ENCODE measurements around the gene NEU3.
"Not testable (repeated sequence)": the region's sequence is repeated elsewhere in the genome, so short reads cannot be mapped to it uniquely, and the experiment has no call there.

Gene NEU3

DNA sequence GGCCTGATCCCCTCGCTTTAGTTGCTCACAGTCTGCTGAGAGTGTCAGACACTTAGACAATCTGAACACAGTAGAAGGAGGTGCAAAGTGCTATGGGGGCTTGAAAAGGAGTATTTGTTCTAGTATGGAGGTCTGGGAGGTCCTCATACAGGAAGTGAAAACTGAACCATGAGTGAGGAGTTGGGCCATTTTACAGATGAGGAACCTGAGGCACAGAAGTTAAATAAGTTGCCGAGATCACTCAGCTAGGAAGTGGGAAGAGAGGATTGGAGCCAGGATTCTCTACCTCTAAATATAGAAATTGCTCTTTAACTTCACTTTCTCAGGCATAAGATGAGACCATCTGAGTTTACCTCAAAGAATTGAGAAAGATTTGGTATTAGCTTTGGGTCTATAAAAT is 4.0 kb upstream of the NEU3 start:
- DNase-seq = no peak

- peak; percentile 43 for DNase-seq
These were observed 516 bp downstream of the NEU3 start for GRCh38 chr11:74989260-74989638.

GRCh38 chr11:74990150-74990549 is 1.4 kb downstream of the NEU3 start:
- DNase-seq = not testable (repeated sequence)

DNA sequence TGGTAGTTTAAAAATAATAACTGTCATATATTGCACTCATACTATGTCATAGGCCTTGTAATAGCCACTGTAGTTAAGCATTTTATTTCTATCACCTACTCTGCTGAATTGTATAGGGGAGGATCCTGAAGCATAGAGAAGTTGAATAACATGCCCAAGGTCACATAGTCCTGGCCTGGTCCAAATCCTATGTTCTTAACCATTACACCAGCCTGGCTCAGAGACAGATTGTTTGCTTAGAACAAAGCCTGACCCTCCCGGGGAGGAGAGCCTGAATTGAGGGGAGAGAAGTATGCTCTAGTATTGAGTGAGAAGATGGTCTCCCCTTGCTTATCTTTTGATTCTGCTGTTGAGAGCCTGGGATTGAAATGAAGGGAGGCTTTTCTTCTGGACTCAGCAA is 2.2 kb downstream of the NEU3 start:
- DNase-seq = no peak

- DNase-seq = no peak
These were observed 4.1 kb downstream of the NEU3 start for GRCh38 chr11:74992852-74993251.

- DNase-seq = no peak
These were observed 12.2 kb downstream of the NEU3 start for GRCh38 chr11:75000975-75001354.

- no peak for DNase-seq
These were observed 13.0 kb downstream of the NEU3 start for GRCh38 chr11:75001686-75002085.

DNA sequence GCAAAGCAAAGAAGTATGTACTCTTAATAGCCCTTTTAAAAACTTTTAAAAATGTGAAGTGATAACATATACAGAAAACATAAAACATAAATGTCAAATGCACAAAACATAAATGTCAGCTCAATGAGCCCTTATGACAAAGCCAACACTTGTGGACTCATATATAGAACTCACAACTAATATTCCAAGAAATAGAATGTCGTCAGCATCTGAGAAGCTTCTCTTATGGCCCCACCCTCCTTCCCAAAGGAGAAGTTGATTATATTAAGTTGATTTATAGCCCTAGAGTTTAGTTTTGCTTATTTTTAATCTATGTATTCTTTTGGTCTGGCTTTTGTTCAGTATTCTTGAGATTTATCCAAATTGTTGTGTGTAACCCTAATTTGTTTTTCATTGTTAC is 13.8 kb downstream of the NEU3 start:
- DNase-seq = no peak

- DNase-seq = no peak
These were observed 15.5 kb downstream of the NEU3 start for GRCh38 chr11:75004215-75004614.

DNA sequence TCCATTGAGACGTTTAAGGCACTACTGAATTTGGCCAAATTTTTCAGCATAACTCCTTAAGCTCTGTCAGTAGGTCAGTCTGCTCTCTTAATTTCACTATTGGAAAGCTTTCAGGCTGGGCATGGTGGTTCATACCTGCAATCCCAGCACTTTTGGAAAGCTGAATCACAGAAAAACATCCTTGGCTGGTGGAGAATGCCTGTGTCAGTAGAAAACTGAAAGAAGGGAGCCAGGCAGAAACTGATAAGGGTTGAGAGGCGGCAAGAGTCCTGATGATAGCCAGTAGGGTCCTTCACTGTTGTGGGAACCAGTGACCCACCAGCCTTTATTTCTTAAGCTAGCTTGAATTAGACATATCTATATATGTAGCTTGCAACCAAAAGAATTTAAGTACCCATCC is 22.6 kb downstream of the NEU3 start:
- no peak for DNase-seq

DNA sequence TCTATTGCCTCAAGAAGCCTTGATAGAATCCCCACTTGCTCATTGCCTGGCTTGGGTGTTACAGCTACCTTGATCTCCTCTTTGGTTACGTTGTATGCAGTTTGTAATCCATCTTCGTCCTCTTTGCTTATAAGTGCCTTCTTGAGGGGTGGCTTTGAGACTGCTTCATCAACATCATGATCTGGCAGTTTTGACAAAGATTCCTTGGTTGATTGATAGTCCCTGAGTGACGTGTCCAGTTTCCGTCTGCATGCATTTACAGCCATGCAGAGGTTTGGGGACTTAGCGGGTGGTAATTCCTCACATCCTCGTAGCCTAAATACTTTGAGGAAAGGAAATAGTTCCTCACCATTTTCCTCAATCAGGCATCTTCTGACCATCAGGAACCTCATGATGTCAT is 23.1 kb downstream of the NEU3 start:
- DNase-seq = no peak

GRCh38 chr11:75013051-75013450 is 24.3 kb downstream of the NEU3 start:
- no peak for DNase-seq

DNA sequence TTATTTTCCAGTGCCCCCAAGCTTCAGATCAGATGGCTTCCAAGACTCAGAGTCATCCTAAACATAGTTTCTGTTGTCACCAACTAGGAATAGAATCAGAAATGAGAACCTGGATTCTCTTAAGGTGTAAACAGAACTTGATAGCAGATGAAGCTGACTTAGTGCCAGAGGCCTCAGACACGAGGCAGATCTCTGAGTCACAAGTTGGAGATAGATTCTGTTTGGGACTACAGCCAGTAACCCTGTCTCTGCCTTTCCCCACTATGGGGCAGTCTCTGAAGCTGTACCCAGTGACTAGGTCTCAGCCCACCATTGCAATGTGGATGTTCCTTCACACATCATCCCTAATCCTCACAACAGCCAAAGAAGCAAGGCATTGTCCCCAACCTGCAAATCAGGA is 25.4 kb downstream of the NEU3 start:
- no peak for DNase-seq

- DNase-seq = not testable (repeated sequence)
These were observed 30.5 kb downstream of the NEU3 start for GRCh38 chr11:75019200-75019599.

DNA sequence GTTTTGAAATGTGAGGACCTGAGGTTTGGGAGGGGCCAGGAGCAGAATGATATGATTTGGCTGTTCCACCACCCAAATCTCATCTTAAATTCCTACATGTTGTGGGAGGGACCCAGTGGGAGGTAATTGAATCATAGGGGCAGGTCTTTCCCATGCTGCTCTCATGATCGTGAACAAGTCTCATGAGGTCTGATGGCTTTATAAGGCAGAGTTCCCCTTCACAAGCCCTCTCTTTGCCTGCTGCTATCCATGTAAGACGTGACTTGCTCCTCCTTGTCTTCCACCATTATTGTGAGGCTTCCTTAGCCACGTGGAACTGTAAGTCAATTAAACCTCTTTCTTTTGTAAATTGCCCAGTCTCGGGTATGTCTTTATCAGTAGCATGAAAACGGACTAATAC is 31.6 kb downstream of the NEU3 start:
- DNase-seq = not testable (repeated sequence)

GRCh38 chr11:75022296-75022695 is 33.6 kb downstream of the NEU3 start:
- DNase-seq = no peak

- DNase-seq = peak; percentile 92
These were observed 34.1 kb downstream of the NEU3 start for GRCh38 chr11:75022759-75023396.

DNA sequence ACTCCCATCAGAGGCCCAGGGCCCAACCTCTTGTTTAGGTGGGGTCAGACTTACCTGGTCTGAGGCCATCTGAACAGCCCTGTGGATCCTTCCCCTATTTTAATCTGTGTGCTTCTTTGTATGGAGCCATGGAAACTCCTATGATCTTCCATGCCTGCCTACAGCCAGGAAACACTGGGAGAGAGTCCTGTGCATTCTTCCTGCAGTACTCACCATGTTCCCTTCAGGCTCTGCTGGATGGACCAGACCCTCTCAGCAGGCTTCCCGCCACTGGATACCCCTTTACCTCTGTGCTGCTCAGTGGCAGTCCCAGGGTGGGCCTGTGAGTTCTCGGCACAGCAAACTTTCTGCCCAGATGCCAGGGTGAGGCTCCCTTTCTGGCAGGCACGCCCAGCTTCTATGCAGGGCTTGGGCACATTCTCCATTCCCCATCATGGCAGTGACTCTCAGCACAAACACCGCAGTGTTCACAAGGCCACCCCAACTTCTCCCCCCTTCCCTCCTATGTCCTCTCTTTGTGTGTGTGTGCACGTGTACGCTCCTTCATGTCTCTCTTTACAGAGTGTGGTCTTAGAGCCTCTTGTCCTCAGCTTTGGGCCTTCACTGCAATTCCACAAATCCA is 34.8 kb downstream of the NEU3 start:
- no peak for DNase-seq

GRCh38 chr11:75024068-75024449 is 35.3 kb downstream of the NEU3 start:
- no peak for DNase-seq

- DNase-seq = peak; percentile 11
These were observed 36.1 kb downstream of the NEU3 start for GRCh38 chr11:75024764-75025211.

GRCh38 chr11:75025561-75025960 is 36.8 kb downstream of the NEU3 start:
- DNase-seq = no peak

- DNase-seq = no peak
These were observed 39.6 kb downstream of the NEU3 start for GRCh38 chr11:75028321-75028720.

DNA sequence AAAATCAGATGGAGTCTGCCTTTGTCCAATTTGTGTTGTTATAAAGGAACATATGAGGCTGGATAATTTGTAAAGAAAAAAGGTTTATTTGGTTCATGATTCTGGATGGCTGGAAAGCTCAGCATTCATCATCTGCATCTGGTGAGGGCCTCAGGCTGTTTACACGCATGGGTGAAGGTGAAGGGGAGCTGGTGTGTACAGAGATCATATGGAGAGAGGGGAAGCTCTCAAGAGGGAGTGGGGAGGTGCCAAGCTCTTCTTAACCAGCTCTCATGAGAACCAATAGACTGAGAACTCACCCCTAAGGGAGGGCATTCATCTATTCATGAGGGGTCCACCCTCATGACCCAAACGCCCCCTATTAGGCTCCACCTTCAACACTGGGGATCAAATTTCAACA is 40.0 kb downstream of the NEU3 start:
- DNase-seq = peak; percentile 39

- DNase-seq = no peak
These were observed 41.3 kb downstream of the NEU3 start for GRCh38 chr11:75029836-75030631.
